Activated T-helper 17 cell treated with anti-CD3 and anti-CD28 coated beads, Interleukin-2, amount 50 U/mL, for 72 hours (primary cell): Measurements from ENCODE around the gene SLCO4A1. TPM values are rescaled to one million over a fixed set of nuclear protein-coding genes. Genes with fewer than 3 reads are reported as not detected.

Source experiments
- ATAC-seq: fragments of 150-1000 bp; cut with Tn5 transposase; replicated peaks from 2 replicates; pipeline ENCODE4 v1.10.0; 2021; ENCODE audit warnings: mild to moderate bottlenecking, moderate library complexity
- H3K27ac Mint-ChIP-seq: one replicate; pipeline ENCODE4 v1.8.0; 2022; ENCODE audit warnings: mixed read lengths
- H3K27me3 Mint-ChIP-seq: one replicate; pipeline ENCODE4 v1.8.0; 2022; ENCODE audit warnings: mixed read lengths
- H3K36me3 Mint-ChIP-seq: one replicate; pipeline ENCODE4 v1.8.0; 2022; ENCODE audit warnings: low read depth, mild to moderate bottlenecking, mixed read lengths
- H3K4me1 Mint-ChIP-seq: one replicate; pipeline ENCODE4 v1.8.0; 2022; ENCODE audit warnings: mixed read lengths
- H3K4me3 Mint-ChIP-seq: one replicate; pipeline ENCODE4 v1.8.0; 2022; ENCODE audit warnings: mild to moderate bottlenecking, mixed read lengths
- H3K9me3 Mint-ChIP-seq: one replicate; pipeline ENCODE4 v1.8.0; 2022; ENCODE audit warnings: mixed read lengths
- total RNA-seq, 2 donors: library from RNA; stranded (reverse); gene quantifications; one replicate each; pipeline ENCODE4 v1.2.3, GENCODE V29; 2022

SLCO4A1 gene
- total RNA-seq, 2 donors from 2014 or later, result 41.1 to 53.6 TPM

- Mint-ChIP-seq H3K36me3 (peaks cover 24% of the 10 kb centered on the region), H3K4me3 (no peak overlapping the region), H3K27ac (no peak overlapping the region), H3K27me3 (no peaks in the 10 kb centered on the region), H3K4me1 (no peaks in the 10 kb centered on the region), H3K9me3 (no peaks in the 10 kb centered on the region)
- ATAC-seq, result no peak
Measured at GRCh38 chr20:62664019-62664971, 22.0 kb downstream of the SLCO4A1 start.

- ATAC-seq, result no peak
- peaks cover 25% of the 10 kb centered on the region for H3K36me3 Mint-ChIP-seq
- no peaks in the 10 kb centered on the region for H3K4me1 Mint-ChIP-seq
- H3K4me3 Mint-ChIP-seq, result no peak overlapping the region
- H3K27me3 Mint-ChIP-seq, result no peaks in the 10 kb centered on the region
- H3K27ac Mint-ChIP-seq, result no peak overlapping the region
- no peaks in the 10 kb centered on the region for H3K9me3 Mint-ChIP-seq
Measured at GRCh38 chr20:62665153-62665754, 23.0 kb downstream of the SLCO4A1 start.

- Mint-ChIP-seq H3K27ac (no peak overlapping the region), H3K9me3 (no peaks in the 10 kb centered on the region), H3K27me3 (no peaks in the 10 kb centered on the region), H3K4me3 (no peak overlapping the region), H3K4me1 (no peaks in the 10 kb centered on the region), H3K36me3 (peaks cover 25% of the 10 kb centered on the region)
- no peak for ATAC-seq
Measured at GRCh38 chr20:62665826-62666735, 23.8 kb downstream of the SLCO4A1 start.

GRCh38 chr20:62666736-62667529 is 24.6 kb downstream of the SLCO4A1 start:
- no peaks in the 10 kb centered on the region for H3K9me3 Mint-ChIP-seq
- H3K4me3 Mint-ChIP-seq, result no peak overlapping the region
- no peaks in the 10 kb centered on the region for H3K27me3 Mint-ChIP-seq
- no peaks in the 10 kb centered on the region for H3K4me1 Mint-ChIP-seq
- no peak for ATAC-seq
- no peak overlapping the region for H3K27ac Mint-ChIP-seq
- peaks cover 34% of the 10 kb centered on the region for H3K36me3 Mint-ChIP-seq

- ATAC-seq, result no peak
- H3K4me3 Mint-ChIP-seq, result no peak overlapping the region
- H3K27me3 Mint-ChIP-seq, result no peaks in the 10 kb centered on the region
- peaks cover 34% of the 10 kb centered on the region for H3K36me3 Mint-ChIP-seq
- H3K27ac Mint-ChIP-seq, result no peak overlapping the region
- no peaks in the 10 kb centered on the region for H3K4me1 Mint-ChIP-seq
- no peaks in the 10 kb centered on the region for H3K9me3 Mint-ChIP-seq
Measured at GRCh38 chr20:62667530-62668440, 25.5 kb downstream of the SLCO4A1 start.

- Mint-ChIP-seq H3K4me1 (no peaks in the 10 kb centered on the region), H3K36me3 (peaks cover 34% of the 10 kb centered on the region), H3K9me3 (no peaks in the 10 kb centered on the region), H3K4me3 (no peak overlapping the region), H3K27me3 (no peaks in the 10 kb centered on the region), H3K27ac (no peak overlapping the region)
- no peak for ATAC-seq
Measured at GRCh38 chr20:62668441-62669027, 26.2 kb downstream of the SLCO4A1 start.

GRCh38 chr20:62669249-62669648 is 26.9 kb downstream of the SLCO4A1 start:
- no peak overlapping the region for H3K4me3 Mint-ChIP-seq
- H3K27ac Mint-ChIP-seq, result no peak overlapping the region

GRCh38 chr20:62670156-62670555 is 27.9 kb downstream of the SLCO4A1 start:
- H3K27ac Mint-ChIP-seq, result peak overlapping the region; percentile 16

More at GRCh38 chr20:62669249-62669648, 26.9 kb downstream of the SLCO4A1 start:
- ATAC-seq, result no peak
- Mint-ChIP-seq H3K4me1 (no peaks in the 10 kb centered on the region), H3K9me3 (no peaks in the 10 kb centered on the region), H3K36me3 (peaks cover 34% of the 10 kb centered on the region), H3K27me3 (no peaks in the 10 kb centered on the region)

GRCh38 chr20:62670998-62671397 is 28.7 kb downstream of the SLCO4A1 start:
- H3K36me3 Mint-ChIP-seq, result peaks cover 34% of the 10 kb centered on the region

More at GRCh38 chr20:62670156-62670555, 27.9 kb downstream of the SLCO4A1 start:
- Mint-ChIP-seq H3K9me3 (no peaks in the 10 kb centered on the region), H3K4me1 (no peaks in the 10 kb centered on the region), H3K36me3 (peaks cover 34% of the 10 kb centered on the region), H3K4me3 (no peak overlapping the region), H3K27me3 (no peaks in the 10 kb centered on the region)
- ATAC-seq, result no peak

GRCh38 chr20:62671765-62672164 is 29.5 kb downstream of the SLCO4A1 start:
- no peak for ATAC-seq
- Mint-ChIP-seq H3K9me3 (no peaks in the 10 kb centered on the region), H3K4me3 (no peak overlapping the region), H3K27ac (no peak overlapping the region), H3K27me3 (no peaks in the 10 kb centered on the region), H3K36me3 (peaks cover 32% of the 10 kb centered on the region), H3K4me1 (no peaks in the 10 kb centered on the region)

More at GRCh38 chr20:62670998-62671397, 28.7 kb downstream of the SLCO4A1 start:
- H3K27me3 Mint-ChIP-seq, result no peaks in the 10 kb centered on the region
- no peak for ATAC-seq
- no peaks in the 10 kb centered on the region for H3K9me3 Mint-ChIP-seq
- H3K4me1 Mint-ChIP-seq, result no peaks in the 10 kb centered on the region
- H3K27ac Mint-ChIP-seq, result no peak overlapping the region
- H3K4me3 Mint-ChIP-seq, result no peak overlapping the region

- H3K4me1 Mint-ChIP-seq, result peaks cover 5% of the 10 kb centered on the region
- no peaks in the 10 kb centered on the region for H3K27me3 Mint-ChIP-seq
- peak overlapping the region; percentile 74 for H3K27ac Mint-ChIP-seq
- no peak overlapping the region for H3K4me3 Mint-ChIP-seq
- ATAC-seq, result peak; percentile 7
- H3K36me3 Mint-ChIP-seq, result peaks cover 16% of the 10 kb centered on the region
- H3K9me3 Mint-ChIP-seq, result no peaks in the 10 kb centered on the region
Measured at GRCh38 chr20:62674370-62674769, 32.1 kb downstream of the SLCO4A1 start.

GRCh38 chr20:62675156-62675876 is 33.0 kb downstream of the SLCO4A1 start:
- Mint-ChIP-seq H3K4me1 (peaks cover 5% of the 10 kb centered on the region), H3K4me3 (no peak overlapping the region), H3K27me3 (no peaks in the 10 kb centered on the region), H3K9me3 (no peaks in the 10 kb centered on the region), H3K36me3 (peaks cover 9% of the 10 kb centered on the region), H3K27ac (no peak overlapping the region)
- ATAC-seq, result no peak
